CD4-positive, alpha-beta T cell treated with Interleukin-12 subunit alpha and Interleukin-12 subunit beta, for 1 hour (primary cell): ENCODE data around the gene SLC23A3.

Experiments
- DNase-seq: peaks from one replicate; pipeline ENCODE4 v3.0.0-alpha.2; 2020

The SLC23A3 gene

DNA sequence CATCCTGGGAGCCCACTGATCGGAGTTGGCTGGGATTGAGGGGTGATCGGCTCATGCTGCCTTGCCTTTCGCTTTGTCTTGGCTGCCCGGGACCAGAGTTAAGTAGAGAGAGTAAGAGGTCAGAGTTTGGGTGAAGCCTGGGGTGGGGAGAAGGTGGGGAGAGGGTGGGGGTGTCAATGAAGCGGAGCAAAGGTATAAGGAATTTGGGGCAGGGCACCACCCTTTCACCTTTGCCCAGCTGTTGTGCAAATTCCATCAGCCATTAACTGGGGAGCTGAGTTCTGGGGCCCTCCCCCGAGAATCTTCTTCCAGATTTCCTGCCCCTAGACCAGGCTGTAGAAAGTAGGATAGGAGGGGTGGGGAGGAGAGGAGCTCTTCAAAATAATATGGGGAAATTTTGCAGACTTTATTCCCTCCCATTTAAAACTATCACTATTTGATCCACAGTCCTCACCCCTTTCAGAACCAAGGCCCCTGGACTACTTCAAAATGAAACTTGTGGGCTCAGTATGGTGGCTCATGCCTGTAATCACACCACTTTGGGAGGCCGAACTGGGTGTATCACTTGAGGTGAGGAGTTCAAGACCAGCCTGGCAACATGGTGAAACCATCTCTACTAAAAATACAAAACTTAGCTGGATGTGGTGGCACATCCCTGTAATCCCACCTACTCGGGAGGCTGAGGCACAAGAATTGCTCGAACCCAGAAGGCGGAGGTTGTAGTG is at the start of gene SLC23A3:
Gene SLC23A3, minus strand, starts transcription at position 100 of the 725 bp plus-strand sequence. Its CDS starts 45 bp downstream, at position 55.
- no peak for DNase-seq

- DNase-seq: peak; percentile 89
Measured at GRCh38 chr2:219218732-219219701, 49.2 kb upstream of the SLC23A3 start, which contains the start of gene ABCB6. Gene ABCB6, minus strand, starts transcription at chr2:219218958. Its CDS starts 285 bp downstream, at chr2:219218673.

DNA sequence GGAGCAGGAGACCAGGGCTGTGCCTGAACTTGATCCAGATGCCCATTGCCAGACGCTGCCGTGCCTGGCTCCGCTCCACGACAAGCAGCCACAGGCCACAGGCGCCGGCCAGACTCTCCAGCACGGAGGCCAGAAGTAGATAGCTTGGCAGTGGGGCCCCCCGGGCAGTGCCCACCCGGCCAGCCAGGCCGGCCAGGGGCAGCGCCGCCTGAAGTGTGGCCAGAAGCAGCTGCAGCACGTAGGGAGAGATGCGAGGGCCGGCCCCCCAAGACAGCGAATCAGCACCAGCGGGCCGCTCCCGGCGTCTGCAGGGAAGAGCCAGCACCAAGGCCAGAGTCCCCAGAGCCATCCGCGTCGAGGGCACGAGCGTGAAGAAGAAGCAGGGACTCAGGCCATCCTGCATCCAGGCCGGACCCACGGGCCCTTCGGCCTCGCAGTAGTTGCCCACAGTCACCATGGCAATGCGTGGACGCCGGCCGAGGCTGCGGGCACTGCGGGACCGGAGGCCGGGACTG is 48.4 kb upstream of the SLC23A3 start:
- peak; percentile 18 for DNase-seq

- DNase-seq: no peak
Measured at GRCh38 chr2:219216535-219216915, 46.7 kb upstream of the SLC23A3 start.

- no peak for DNase-seq
Measured at GRCh38 chr2:219215871-219216534, 46.2 kb upstream of the SLC23A3 start.

GRCh38 chr2:219214786-219215185 is 45.0 kb upstream of the SLC23A3 start:
- no peak for DNase-seq

- no peak for DNase-seq
Measured at GRCh38 chr2:219214141-219214540, 44.3 kb upstream of the SLC23A3 start.

- DNase-seq: no peak
Measured at GRCh38 chr2:219213486-219214071, 43.8 kb upstream of the SLC23A3 start.

DNA sequence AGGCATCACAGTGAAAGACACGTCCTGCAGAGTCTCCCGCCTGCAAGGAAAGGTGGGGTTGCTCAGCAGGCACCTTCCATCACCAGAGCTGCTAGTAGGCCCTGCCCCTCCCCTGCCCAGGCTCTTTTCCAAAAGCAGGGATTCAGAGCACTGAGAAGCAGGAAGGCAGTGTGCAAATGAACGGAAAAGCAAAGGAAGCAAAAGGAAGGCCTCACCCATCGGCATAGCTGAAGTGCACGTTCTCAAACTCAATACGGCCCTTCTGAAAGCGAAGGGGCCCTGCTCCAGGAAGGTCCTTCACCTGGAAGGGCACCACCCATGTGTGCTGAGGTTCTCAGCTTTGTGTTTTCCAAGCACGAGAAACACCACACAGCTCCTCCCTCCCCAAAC is 43.2 kb upstream of the SLC23A3 start:
- no peak for DNase-seq

- no peak for DNase-seq
Measured at GRCh38 chr2:219210886-219211362, 41.1 kb upstream of the SLC23A3 start.

DNA sequence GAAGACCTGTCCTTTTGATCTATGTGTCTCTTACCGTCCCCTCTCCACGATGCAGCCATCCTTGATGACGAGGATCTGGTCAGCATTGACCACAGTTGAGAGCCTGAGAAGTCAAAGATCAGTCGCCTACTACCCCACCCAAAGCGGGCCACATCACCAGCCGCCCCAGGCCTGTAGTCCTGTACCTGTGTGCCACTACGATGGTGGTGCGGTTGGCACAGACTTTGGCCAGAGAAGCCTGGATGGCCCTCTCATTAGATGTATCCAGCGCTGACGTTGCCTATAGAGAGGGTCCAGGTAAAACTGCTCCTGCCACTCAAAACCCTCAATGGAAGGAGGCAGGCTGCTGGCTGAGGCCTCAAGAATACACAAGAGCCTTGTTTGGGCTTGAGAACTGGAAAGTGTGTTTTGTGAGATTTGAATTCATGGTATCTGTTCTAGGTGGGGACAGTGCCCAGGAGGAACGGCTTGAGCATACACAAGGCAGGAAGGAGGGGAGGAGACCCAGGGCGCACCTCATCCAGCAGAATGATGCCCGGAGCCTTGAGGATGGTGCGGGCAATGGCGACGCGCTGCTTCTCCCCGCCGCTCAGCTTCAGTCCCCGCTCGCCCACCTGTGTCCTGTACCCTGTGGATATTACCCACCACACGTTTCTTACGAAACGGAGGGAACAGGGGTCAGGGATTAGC is 40.5 kb upstream of the SLC23A3 start:
- no peak for DNase-seq

GRCh38 chr2:219209236-219210195 is 39.7 kb upstream of the SLC23A3 start:
- DNase-seq: no peak

GRCh38 chr2:219207884-219208740 is 38.3 kb upstream of the SLC23A3 start:
- no peak for DNase-seq

- no peak for DNase-seq
Measured at GRCh38 chr2:219207134-219207883, 37.5 kb upstream of the SLC23A3 start.

DNA sequence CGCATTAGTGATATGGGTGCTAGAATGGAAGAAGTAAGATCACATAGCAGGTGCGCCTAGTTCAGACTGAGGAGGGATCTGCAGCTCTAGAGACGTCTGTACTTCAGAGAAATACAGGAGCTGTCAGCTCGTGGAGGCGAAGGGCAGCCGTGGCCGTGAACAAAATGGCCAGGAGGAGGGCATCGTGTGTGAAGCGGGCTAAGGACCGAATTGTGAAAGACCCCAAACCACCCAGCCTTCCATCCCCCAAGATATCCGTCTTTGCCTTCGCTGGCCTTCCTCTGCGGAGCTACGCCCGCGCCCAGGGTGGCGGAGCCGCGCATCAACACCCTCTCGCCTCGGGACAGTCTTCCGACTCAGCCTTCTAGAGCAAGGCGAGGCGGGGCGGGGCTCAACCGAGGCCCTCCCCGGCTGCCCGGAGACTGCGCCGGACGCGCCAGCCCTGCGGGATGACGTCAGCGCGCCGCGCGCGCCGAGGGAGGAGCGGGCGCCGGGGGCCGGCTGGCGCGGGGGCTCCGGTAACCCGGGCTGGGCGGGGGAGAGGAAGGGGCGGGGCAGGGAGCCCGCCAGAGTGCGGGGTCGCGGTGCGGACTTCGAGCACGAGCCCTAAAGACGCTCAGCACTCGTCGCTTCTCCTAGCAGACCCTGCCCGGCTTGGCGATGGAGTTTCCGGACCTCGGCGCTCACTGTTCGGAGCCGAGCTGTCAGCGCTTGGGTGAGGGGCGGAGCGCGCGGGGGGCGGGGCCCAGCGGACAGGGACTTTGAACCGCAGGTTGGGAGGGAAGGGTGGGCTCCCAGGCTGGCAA is 36.7 kb upstream of the SLC23A3 start, which contains the start of gene ZFAND2B:
Gene ZFAND2B, plus strand, starts transcription at position 455 of the 806 bp plus-strand sequence. Its CDS starts 206 bp downstream, at position 661.
- peak; percentile 96 for DNase-seq

DNA sequence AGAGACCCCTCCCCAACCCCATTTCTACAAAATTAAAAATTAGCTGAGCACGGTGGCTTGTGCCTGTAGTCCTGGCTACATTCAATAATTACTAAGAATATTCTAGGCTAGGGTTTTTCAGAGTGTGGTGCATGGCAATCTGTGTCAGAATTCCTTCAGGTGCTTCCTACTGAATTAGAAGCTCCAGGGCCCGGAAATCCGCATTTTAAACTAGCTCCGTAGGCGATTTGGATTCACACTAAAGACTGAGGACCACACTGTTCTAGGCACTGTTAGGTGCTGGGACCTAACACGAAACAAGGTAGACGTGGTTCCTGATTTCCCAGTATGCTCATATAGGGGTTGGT is 36.1 kb upstream of the SLC23A3 start:
- DNase-seq: no peak

DNA sequence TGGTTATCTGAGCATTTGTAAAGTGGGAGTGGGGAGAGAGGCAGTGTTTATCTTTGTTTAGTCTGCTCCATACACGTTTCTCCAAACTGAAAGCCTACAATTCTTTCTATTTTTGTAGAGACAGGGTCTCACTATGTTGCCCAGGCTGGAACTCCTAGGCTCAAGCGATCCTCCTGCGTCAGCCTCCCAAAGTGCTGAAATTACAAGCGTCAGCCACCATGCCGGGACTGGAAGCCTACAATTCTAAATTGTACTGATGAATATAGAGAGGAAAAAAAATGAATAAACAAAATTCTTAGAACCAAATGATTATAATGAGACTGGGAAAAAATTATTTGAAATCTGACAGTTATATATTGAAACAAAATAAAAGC is 35.3 kb upstream of the SLC23A3 start:
- DNase-seq: no peak
